Effector memory CD4-positive, alpha-beta T cell (primary cell): ENCODE results near the gene QSOX1.

Source experiments
- DNase-seq, 3 donors: peaks; one replicate each; pipeline ENCODE4 v3.0.0-alpha.2; 2020
- H3K27ac ChIP-seq: 2 replicates; pipeline ENCODE4 v1.7.0; 2013; ENCODE audit warnings: mild to moderate bottlenecking, low read length, moderate library complexity; ENCODE audit not compliant: insufficient read depth, poor library complexity, severe bottlenecking
- H3K27me3 ChIP-seq: replicated peaks from 2 replicates; pipeline ENCODE4 v1.7.0; 2013; ENCODE audit warnings: mild to moderate bottlenecking, low read length; ENCODE audit not compliant: insufficient read depth, control insufficient read depth, poor library complexity, severe bottlenecking
- H3K36me3 ChIP-seq: 2 replicates; pipeline ENCODE4 v1.7.0; 2013; ENCODE audit warnings: mild to moderate bottlenecking, low read length, moderate library complexity; ENCODE audit not compliant: control insufficient read depth, insufficient read depth
- H3K4me1 ChIP-seq: 2 replicates; pipeline ENCODE4 v1.7.0; 2013; ENCODE audit warnings: low read length, mild to moderate bottlenecking; ENCODE audit not compliant: control insufficient read depth, insufficient read depth, poor library complexity, severe bottlenecking
- H3K4me3 ChIP-seq: 2 replicates; pipeline ENCODE4 v1.7.0; 2013; ENCODE audit warnings: low read length, low read depth, mild to moderate bottlenecking; ENCODE audit not compliant: insufficient read depth, poor library complexity, severe bottlenecking
- H3K9me3 ChIP-seq: 2 replicates; pipeline ENCODE4 v1.7.0; 2013; ENCODE audit warnings: mild to moderate bottlenecking, low read length, moderate library complexity; ENCODE audit not compliant: control insufficient read depth
- total RNA-seq, 3 donors: gene quantifications; one replicate each; lab custom pipeline; 2026; lab: John Stamatoyannopoulos, UW

The QSOX1 gene, protein sequence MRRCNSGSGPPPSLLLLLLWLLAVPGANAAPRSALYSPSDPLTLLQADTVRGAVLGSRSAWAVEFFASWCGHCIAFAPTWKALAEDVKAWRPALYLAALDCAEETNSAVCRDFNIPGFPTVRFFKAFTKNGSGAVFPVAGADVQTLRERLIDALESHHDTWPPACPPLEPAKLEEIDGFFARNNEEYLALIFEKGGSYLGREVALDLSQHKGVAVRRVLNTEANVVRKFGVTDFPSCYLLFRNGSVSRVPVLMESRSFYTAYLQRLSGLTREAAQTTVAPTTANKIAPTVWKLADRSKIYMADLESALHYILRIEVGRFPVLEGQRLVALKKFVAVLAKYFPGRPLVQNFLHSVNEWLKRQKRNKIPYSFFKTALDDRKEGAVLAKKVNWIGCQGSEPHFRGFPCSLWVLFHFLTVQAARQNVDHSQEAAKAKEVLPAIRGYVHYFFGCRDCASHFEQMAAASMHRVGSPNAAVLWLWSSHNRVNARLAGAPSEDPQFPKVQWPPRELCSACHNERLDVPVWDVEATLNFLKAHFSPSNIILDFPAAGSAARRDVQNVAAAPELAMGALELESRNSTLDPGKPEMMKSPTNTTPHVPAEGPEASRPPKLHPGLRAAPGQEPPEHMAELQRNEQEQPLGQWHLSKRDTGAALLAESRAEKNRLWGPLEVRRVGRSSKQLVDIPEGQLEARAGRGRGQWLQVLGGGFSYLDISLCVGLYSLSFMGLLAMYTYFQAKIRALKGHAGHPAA
- total RNA-seq: 29.6 to 35.4 (median 31.6) reads per million in 3 donors

DNA sequence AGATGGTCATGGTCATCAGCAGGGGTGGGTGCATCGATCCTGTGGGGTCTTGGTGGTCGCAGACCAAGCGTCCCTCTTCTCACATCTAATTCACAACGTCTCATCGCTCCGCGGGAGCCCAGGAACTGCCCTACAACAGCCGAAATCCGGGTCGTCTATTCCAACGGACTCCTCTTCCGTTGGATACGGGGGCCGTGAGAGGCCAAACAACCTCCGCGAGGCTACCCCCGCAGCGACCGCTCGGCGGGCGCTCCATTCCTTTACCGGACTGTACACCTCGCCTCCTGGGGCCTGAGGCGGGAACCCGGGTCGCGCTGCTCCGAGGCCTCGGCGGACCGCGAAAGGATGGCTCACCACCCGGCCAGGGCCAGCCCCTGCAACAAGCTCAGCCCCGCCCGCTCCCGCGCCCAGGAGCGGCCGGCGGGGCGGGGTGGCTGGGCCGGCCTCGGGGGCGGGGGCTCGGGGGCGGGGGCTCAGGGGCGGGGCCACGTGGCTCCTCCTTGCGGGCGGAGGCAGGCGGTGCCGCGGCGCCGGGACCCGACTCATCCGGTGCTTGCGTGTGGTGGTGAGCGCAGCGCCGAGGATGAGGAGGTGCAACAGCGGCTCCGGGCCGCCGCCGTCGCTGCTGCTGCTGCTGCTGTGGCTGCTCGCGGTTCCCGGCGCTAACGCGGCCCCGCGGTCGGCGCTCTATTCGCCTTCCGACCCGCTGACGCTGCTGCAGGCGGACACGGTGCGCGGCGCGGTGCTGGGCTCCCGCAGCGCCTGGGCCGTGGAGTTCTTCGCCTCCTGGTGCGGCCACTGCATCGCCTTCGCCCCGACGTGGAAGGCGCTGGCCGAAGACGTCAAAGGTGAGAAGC, at the start of gene QSOX1:
QSOX1 (plus strand) TSS at position 545 of the 857 bp plus-strand sequence; CDS start at position 584, 39 bp downstream.
- Histone ChIP-seq H3K9me3 (no peaks in the 10 kb centered on the region), H3K4me3 (peak within 1 kb of the TSS; percentile 88), H3K4me1 (peaks cover 14% of the 10 kb centered on the region), H3K27ac (peak within 1 kb of the TSS; percentile 52), H3K36me3 (no peaks in the 10 kb centered on the region), H3K27me3 (no peaks in the 10 kb centered on the region)
- DNase-seq: peak; percentile 83 to 86 (median 85)

DNA sequence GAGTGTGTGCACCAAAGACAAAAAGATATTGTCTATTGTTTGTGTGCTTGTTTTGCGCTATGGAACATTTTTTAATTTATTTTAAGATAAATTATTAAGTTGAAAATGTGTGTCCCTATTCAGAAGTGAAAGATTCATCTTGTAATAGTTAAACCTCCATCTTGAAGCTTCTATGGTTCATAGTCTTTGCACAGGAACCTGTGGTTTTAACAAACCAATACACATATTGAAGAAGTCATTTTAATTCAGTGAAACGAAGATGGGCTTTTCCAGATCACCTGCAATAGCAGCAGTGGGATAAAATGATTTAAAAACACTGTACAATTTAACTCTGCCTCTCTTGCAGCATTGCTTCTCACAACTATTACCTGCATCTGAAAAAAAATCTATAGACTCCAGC, 42.6 kb upstream of the QSOX1 start:
- no peak overlapping the region for H3K4me3 ChIP-seq
- no peak for DNase-seq
- no peaks in the 10 kb centered on the region for H3K27me3 ChIP-seq
- no peaks in the 10 kb centered on the region for H3K9me3 ChIP-seq
- H3K4me1 ChIP-seq: no peaks in the 10 kb centered on the region
- H3K27ac ChIP-seq: no peak overlapping the region
- H3K36me3 ChIP-seq: peaks cover 40% of the 10 kb centered on the region

DNA sequence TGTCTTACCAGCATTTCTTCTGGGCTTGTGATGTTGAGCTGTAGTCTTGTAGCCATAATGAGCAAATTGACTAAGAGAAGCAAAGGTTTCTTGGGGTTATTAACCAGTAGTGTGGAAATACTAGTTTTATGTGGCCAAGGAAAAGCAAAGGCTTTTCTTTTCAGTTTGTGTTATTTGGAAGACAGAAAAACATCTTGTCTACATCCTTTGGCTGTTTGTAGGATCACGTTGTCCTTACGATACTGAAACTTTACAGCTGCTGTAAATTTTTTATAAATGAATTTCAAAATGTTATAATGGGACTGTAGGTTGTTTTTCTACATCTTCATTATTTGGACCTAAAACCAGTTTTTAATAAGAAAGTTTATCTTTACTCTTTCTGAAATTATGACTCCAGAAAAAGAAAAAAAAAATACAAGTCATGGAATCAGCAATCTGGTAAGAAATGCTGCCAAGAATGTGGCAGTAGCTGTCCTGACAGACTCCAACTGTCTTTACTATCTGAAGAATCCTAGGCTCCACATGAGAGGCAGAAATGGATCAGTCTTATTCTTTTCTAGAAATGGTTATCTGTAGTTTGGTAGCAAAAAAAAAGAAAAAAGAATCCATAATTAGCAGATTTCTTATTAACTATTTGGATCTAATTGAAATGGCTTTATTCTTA, 41.6 kb upstream of the QSOX1 start:
- Histone ChIP-seq H3K4me3 (no peak overlapping the region), H3K9me3 (no peaks in the 10 kb centered on the region), H3K4me1 (no peaks in the 10 kb centered on the region), H3K36me3 (peaks cover 35% of the 10 kb centered on the region), H3K27me3 (no peaks in the 10 kb centered on the region), H3K27ac (no peak overlapping the region)
- DNase-seq: no peak

DNA sequence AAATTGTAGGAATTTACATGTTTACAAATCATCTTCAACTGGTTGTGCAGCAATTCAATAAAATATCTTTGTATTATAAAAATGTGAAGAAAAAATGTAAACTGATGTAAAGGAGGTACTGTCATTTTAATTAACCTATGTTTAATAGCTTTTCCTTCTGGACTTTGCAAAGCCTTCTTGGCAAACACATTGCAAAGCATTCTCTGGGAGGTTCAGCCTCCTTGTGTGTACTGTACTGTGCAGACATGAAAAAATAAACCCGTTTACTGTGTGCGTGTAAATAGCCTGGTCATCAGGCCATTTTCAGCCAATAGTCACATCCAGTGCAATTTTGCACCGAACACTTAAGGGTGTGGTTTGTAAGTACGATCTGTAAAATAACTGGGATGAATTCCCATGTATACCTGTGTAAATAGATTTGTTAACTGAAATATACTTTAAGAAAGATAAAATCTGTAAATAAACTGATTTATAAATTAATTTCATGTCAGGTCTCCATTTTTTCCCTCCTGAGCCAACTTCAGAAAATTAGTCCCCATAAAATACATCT, 40.2 kb upstream of the QSOX1 start:
- H3K4me1 ChIP-seq: no peaks in the 10 kb centered on the region
- no peaks in the 10 kb centered on the region for H3K9me3 ChIP-seq
- peaks cover 31% of the 10 kb centered on the region for H3K36me3 ChIP-seq
- no peak for DNase-seq
- no peak overlapping the region for H3K27ac ChIP-seq
- no peak overlapping the region for H3K4me3 ChIP-seq
- no peaks in the 10 kb centered on the region for H3K27me3 ChIP-seq

DNA sequence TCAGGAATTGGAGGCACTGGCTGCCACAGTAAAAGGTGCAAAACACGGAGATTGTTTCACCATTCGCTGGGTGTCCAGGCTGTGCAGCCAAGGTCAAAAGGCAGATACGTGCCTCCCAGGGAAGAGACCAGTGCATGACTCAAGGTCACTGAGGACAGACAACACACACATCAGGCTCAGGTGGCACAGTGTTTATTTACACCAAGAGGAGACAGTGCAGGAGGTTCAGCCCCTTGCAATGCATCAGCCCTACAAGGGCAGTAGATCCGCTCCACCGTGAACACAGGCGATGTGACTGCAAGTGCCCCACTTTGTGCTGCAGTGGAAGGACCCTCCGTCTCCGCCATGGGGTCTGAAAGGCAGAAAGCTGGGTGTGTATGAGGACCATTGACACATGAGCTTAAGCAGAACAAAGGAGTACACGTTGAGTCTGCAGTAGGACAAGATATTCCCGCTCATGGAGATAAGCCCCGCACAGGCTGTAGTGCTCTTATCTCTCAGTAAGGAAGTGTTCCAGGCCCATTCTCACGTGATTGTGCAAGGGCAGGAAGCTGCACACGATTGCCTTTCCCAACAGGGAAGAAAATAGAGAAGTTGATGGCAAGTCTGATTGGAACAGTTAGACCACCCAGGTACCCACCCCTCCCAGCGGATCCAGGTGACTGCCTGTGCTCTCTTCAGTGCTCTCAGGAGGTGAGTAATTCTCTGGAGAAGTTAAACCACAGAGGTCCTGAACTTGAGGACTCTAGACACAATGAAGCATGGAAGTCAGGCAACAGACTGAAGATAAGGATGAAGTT, 37.5 kb upstream of the QSOX1 start:
- no peaks in the 10 kb centered on the region for H3K27me3 ChIP-seq
- H3K9me3 ChIP-seq: no peaks in the 10 kb centered on the region
- peaks cover 5% of the 10 kb centered on the region for H3K36me3 ChIP-seq
- no peak overlapping the region for H3K27ac ChIP-seq
- H3K4me3 ChIP-seq: no peak overlapping the region
- no peak for DNase-seq
- no peaks in the 10 kb centered on the region for H3K4me1 ChIP-seq

DNA sequence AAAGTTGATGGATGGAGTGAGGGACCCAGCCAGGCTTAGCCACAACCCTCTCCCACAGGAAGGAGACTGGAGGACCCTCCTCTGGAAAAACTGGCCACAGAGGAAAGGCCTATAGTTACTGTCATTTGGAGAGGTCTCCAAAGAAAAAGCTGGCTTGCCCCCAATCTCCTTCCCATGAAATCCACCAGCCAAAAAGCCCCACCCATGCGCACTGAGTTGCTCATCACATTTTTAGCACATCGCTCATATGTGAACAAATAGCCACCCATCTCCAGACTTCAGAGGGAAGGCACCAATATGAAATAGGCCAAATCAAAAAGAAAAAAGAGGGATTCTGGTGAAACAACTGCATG, 36.9 kb upstream of the QSOX1 start:
- no peak overlapping the region for H3K4me3 ChIP-seq
- H3K27ac ChIP-seq: no peak overlapping the region
- no peaks in the 10 kb centered on the region for H3K27me3 ChIP-seq
- no peaks in the 10 kb centered on the region for H3K36me3 ChIP-seq
- no peaks in the 10 kb centered on the region for H3K4me1 ChIP-seq
- no peak for DNase-seq
- H3K9me3 ChIP-seq: no peaks in the 10 kb centered on the region

DNA sequence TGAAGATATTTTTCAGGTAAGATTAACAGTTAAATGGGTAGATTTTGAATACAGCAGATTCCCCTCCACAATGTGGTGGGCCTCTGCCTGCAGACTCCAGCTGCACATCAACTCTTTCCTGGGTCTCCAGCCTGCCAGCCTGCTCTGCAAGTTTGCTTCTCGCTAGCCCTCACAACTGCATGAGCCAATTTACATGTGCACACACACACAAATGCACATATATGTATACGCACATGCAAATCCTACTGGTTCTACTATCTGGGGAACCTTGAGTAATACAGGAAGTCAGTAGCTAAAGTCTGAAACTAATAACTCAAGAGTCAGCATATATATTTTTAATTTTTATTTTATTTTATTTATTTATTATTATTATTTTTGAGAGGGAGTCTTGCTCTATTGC, 34.8 kb upstream of the QSOX1 start:
- no peak overlapping the region for H3K27ac ChIP-seq

DNA sequence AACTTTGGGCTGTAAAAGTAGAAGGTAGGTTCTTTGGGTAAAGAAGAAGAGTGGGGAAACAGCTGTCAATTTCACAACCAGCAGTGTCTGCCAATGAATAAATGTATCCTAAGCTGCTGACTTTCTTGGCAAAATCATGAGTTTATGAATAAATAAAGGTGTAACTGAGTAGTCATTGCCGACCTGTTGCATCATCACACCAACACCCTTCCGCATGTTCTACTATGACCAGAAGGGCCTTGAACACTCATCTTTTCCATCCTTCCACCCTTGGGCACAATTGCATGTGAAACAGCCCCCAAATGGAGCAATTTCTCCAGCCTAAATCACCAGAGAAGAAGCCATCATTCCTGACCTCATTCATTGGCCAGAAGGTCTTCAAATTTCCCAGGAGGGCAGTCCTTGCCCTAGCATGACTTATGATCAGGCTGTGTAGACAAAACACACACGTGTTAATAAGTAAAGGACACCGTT, 31.2 kb upstream of the QSOX1 start:
- DNase-seq: no peak
- H3K27ac ChIP-seq: no peak overlapping the region

More for the DNA sequence above, 34.8 kb upstream of the QSOX1 start:
- H3K27me3 ChIP-seq: no peaks in the 10 kb centered on the region
- no peaks in the 10 kb centered on the region for H3K36me3 ChIP-seq
- no peaks in the 10 kb centered on the region for H3K4me1 ChIP-seq
- DNase-seq: no peak
- H3K9me3 ChIP-seq: no peaks in the 10 kb centered on the region
- no peak overlapping the region for H3K4me3 ChIP-seq

More for the DNA sequence above, 31.2 kb upstream of the QSOX1 start:
- Histone ChIP-seq H3K4me1 (no peaks in the 10 kb centered on the region), H3K4me3 (no peak overlapping the region), H3K36me3 (no peaks in the 10 kb centered on the region), H3K9me3 (no peaks in the 10 kb centered on the region), H3K27me3 (no peaks in the 10 kb centered on the region)
